Peyer's patch (tissue), 4 donors: Measurements from ENCODE around the gene COBL. TPM values are rescaled to one million over a fixed set of nuclear protein-coding genes. Genes with fewer than 3 reads are reported as not detected.

ENCODE experiments used
- DNase-seq, 3 donors: peaks; one replicate each; pipeline ENCODE4 v3.0.0-alpha.2; 2017 to 2019
- H3K27ac ChIP-seq, 4 donors: fragments of 200-600 bp; sonication (generic); one replicate each; pipeline ENCODE4 v1.5.1; 2016 to 2019
- H3K27me3 ChIP-seq, 2 donors: fragments of 200-600 bp; sonication (generic); one replicate each; pipeline ENCODE4 v1.5.1; 2019
- H3K36me3 ChIP-seq, 3 donors: fragments of 200-600 bp; sonication (generic); one replicate each; pipeline ENCODE4 v1.5.1; 2016 to 2019
- H3K4me1 ChIP-seq, 4 donors: fragments of 200-600 bp; sonication (generic); one replicate each; pipeline ENCODE4 v1.5.1; 2016 to 2019
- H3K4me3 ChIP-seq, 4 donors: fragments of 200-600 bp; sonication (generic); 1 replicate in 3 of 4; 2 replicates in 1 of 4; pipeline ENCODE4 v1.5.1; 2016 to 2019; ENCODE audit warnings: mild to moderate bottlenecking in 1 of 4
- H3K9me3 ChIP-seq, 4 donors: fragments of 200-600 bp; sonication (generic); one replicate each; pipeline ENCODE4 v1.5.1; 2016 to 2019; ENCODE audit warnings: mild to moderate bottlenecking in 1 of 4
- CTCF ChIP-seq, 6 experiments: fragments of 450-650 bp in 4 of 6; fragments of 200-600 bp in 2 of 6; sonication (generic) in 1 of 6; IDR thresholded peaks; one replicate each; pipeline ENCODE4 v1.5.1; 2017 to 2019; ENCODE audit warnings: antibody characterized with exemption in 6 of 6, mild to moderate bottlenecking in 3 of 6, moderate library complexity in 1 of 6
- POLR2A ChIP-seq, 2 donors: fragments of 450-650 bp; IDR thresholded peaks; one replicate each; pipeline ENCODE4 v1.5.1; 2017; ENCODE audit warnings: antibody characterized with exemption in 2 of 2, mild to moderate bottlenecking in 2 of 2, moderate library complexity in 2 of 2
- total RNA-seq, 4 donors: library from RNA; depleted of rRNA; stranded (reverse); fragments of >200 nt; gene quantifications; one replicate each; pipeline ENCODE4 v1.1.0, GENCODE V29; 2016

The COBL gene
- total RNA-seq, 4 donors from 2014 or later, result 25.6 to 129 (median 116) TPM

DNA sequence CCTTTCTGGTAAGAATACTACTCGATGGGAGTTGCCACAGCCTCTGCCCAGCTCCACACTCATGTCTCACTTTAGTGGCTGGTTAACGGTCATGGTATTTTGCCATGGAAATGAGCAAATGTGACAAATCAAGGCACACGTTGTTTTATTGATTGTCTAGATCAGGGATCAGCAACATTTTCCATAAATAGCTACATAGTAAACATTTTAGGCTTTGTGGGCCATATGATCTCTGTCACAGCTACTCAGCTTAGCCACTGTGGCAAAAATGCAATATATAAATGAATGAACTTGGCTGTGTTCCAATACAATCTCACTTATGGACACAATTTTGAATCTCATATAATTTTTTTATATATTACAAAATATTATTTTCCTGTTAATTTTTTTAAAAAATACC lies 76.9 kb downstream of the COBL start:
- Histone ChIP-seq H3K9me3 (no peaks in the 10 kb centered on the region), H3K36me3 (no peaks in the 10 kb centered on the region)

DNA sequence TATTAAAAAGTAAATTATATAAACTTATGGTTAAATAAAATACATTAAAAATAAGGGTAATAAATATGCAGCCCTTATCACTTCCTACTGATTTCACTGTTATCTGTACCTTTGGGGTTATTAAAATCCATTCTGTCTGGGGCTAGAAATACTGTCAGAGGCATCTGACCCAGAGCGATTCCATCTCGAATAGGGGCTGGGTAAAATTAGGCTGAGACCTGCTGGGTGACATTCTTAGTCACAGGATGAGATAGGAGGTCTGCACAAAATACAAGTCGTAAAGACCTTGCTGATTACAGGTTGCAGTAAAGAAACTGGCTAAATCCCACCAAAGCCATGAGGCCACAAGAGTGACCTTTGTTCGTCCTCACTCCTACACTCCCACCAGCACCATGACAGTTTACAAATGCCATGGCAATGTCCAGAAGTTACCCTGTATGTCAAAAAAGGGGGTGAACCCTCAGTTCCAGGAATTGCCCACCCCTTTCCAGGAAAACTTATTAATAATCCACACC lies 77.6 kb downstream of the COBL start:
- Histone ChIP-seq H3K4me3 (no peak overlapping the region), H3K27me3 (no peaks in the 10 kb centered on the region), H3K9me3 (no peaks in the 10 kb centered on the region), H3K36me3 (no peaks in the 10 kb centered on the region), H3K4me1 (no peaks in the 10 kb centered on the region), H3K27ac (no peak overlapping the region)
- DNase-seq, result no peak
- TF ChIP-seq POLR2A (IDR thresholded peaks at IDR 0.05) (no peak), CTCF (IDR thresholded peaks at IDR 0.05) (no peak)

More for the DNA sequence above, 76.9 kb downstream of the COBL start:
- TF ChIP-seq POLR2A (IDR thresholded peaks at IDR 0.05) (no peak), CTCF (IDR thresholded peaks at IDR 0.05) (no peak)
- Histone ChIP-seq H3K27me3 (no peaks in the 10 kb centered on the region), H3K4me3 (no peak overlapping the region), H3K27ac (no peak overlapping the region), H3K4me1 (no peaks in the 10 kb centered on the region)
- no peak for DNase-seq

GRCh38 chr7:51237446-51238133 lies 79.0 kb downstream of the COBL start:
- no peak for DNase-seq
- Histone ChIP-seq H3K4me3 (no peak overlapping the region), H3K9me3 (no peaks in the 10 kb centered on the region), H3K27ac (no peak overlapping the region), H3K36me3 (no peaks in the 10 kb centered on the region), H3K27me3 (no peaks in the 10 kb centered on the region), H3K4me1 (no peaks in the 10 kb centered on the region)
- TF ChIP-seq CTCF (IDR thresholded peaks at IDR 0.05), result no peak
- TF ChIP-seq POLR2A (IDR thresholded peaks at IDR 0.05), result no peak

GRCh38 chr7:51236470-51237132 lies 80.0 kb downstream of the COBL start:
- Histone ChIP-seq H3K27ac (no peak overlapping the region), H3K4me3 (no peak overlapping the region), H3K27me3 (no peaks in the 10 kb centered on the region), H3K4me1 (no peaks in the 10 kb centered on the region), H3K36me3 (no peaks in the 10 kb centered on the region), H3K9me3 (no peaks in the 10 kb centered on the region)
- DNase-seq, result no peak
- TF ChIP-seq CTCF (IDR thresholded peaks at IDR 0.05) (no peak), POLR2A (IDR thresholded peaks at IDR 0.05) (no peak)

- Histone ChIP-seq H3K9me3 (no peaks in the 10 kb centered on the region), H3K27ac (no peak overlapping the region), H3K36me3 (no peaks in the 10 kb centered on the region), H3K4me1 (no peaks in the 10 kb centered on the region), H3K4me3 (no peak overlapping the region), H3K27me3 (no peaks in the 10 kb centered on the region)
- no peak for DNase-seq
- TF ChIP-seq POLR2A (IDR thresholded peaks at IDR 0.05), result no peak
- TF ChIP-seq CTCF (IDR thresholded peaks at IDR 0.05), result no peak
Observed at GRCh38 chr7:51235593-51236313, 80.9 kb downstream of the COBL start.
